Measurements from ENCODE around the gene TEFM. TPM values are rescaled to one million over a fixed set of nuclear protein-coding genes. Genes with fewer than 3 reads are reported as not detected.

TEFM gene
- total RNA-seq, 2 experiments from 2014 or later, result 15.3 to 16.0 TPM

DNA sequence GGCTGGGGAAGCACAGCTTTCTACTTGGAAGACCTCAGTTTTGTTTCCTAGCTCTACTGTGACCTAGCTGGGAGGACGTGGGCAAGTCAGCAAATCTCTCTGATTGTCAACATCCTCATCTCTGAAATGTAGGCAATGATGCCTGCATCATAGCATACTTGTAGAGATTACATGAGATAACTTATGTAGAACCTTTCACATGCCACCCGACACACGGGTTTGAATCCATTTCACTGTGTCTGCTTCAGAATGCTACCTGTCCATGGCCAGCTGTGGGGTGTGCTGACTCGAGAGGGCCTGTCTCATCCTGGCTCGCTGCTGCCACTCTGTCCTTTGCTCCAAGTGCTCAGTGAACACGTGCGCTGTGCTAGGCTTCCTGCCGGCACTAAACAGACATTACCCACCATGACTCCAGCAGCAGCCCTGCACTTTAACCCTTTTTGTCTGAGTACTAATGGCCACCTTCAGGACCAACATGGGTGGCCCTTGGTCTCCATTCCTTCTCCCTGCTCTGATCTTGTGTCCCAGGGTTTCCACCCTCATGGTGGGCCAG, 23.1 kb upstream of the TEFM start:
- H3K9me3 Mint-ChIP-seq (ENCODE audit: low read depth), result no peaks in the 10 kb centered on the region
- ATAC-seq (no peak), DNase-seq (no peak)
- CTCF ChIA-PET, result interaction anchor here (1.2 kb wide), 1 partner anchor 42 kb away, joined by 3 read pairs; no protein-coding TSS in a partner anchor
- H3K27ac Mint-ChIP-seq, result no peak overlapping the region
- no peaks in the 10 kb centered on the region for H3K4me1 Mint-ChIP-seq
- no peaks in the 10 kb centered on the region for H3K36me3 Mint-ChIP-seq
- no peak overlapping the region for H3K4me3 Mint-ChIP-seq
- peaks cover 18% of the 10 kb centered on the region for H3K27me3 Mint-ChIP-seq

GRCh38 chr17:30928584-30928983, 22.5 kb upstream of the TEFM start:
- no peak overlapping the region for H3K4me3 Mint-ChIP-seq
- H3K4me1 Mint-ChIP-seq, result no peaks in the 10 kb centered on the region
- peaks cover 23% of the 10 kb centered on the region for H3K27me3 Mint-ChIP-seq
- ATAC-seq, result no peak
- no peak overlapping the region for H3K27ac Mint-ChIP-seq
- DNase-seq, result no peak
- CTCF ChIA-PET, result interaction anchor here (1.2 kb wide), 1 partner anchor 43 kb away, joined by 3 read pairs; no protein-coding TSS in a partner anchor
- no peaks in the 10 kb centered on the region for H3K36me3 Mint-ChIP-seq
- H3K9me3 Mint-ChIP-seq (ENCODE audit: low read depth), result no peaks in the 10 kb centered on the region

DNA sequence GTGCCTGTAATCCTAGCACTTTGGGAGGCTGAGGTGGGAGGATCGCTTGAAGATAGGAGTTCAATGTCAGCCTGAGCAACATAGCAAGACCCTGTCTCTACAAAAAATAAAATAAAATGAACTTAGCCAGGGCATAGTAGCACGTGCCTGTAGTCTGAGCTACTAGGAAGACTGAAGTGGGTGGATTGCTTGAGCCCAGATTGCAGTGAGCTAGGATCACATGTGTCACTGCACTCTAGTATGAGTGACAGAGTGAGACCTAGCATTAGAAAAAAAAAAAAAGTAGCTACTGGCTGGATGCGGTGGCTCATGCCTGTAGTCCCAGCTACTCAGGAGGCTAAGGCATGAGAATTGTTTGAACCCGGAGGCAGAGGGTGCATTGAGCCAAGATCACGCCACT, 21.7 kb upstream of the TEFM start:
- Mint-ChIP-seq H3K4me1 (peaks cover 2% of the 10 kb centered on the region), H3K27me3 (peaks cover 31% of the 10 kb centered on the region), H3K4me3 (no peak overlapping the region), H3K9me3 (ENCODE audit: low read depth) (no peaks in the 10 kb centered on the region), H3K27ac (no peak overlapping the region), H3K36me3 (no peaks in the 10 kb centered on the region)
- CTCF ChIA-PET, result no interaction called here
- no peak for ATAC-seq
- DNase-seq, result no peak

GRCh38 chr17:30926516-30926915, 20.5 kb upstream of the TEFM start:
- DNase-seq (no peak), ATAC-seq (no peak)
- Mint-ChIP-seq H3K27me3 (peaks cover 38% of the 10 kb centered on the region), H3K4me3 (no peak overlapping the region), H3K36me3 (no peaks in the 10 kb centered on the region), H3K9me3 (ENCODE audit: low read depth) (no peaks in the 10 kb centered on the region), H3K27ac (no peak overlapping the region), H3K4me1 (peaks cover 6% of the 10 kb centered on the region)
- CTCF ChIA-PET, result interaction anchor here (1.2 kb wide), 1 partner anchor 12 kb away, joined by 3 read pairs; no protein-coding TSS in a partner anchor

DNA sequence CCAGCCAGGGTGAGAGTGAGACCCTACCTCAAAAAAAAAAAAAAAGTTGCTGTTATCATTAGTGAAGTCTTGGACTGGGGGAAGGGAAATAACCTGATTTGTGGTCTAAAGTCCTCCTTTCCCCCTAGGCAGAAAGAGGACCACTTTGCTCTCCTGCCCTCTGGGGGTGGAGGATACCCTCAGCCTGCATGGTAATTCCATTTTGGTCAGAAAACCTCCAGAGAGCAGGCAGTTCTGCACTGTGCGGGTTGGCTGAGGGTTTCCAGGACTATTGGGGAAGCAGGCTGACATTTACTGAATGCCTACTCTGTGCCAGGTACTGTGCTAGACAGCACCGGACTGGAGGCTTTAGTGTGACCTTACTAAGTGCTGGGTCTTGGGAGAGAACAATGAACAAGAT, 18.3 kb upstream of the TEFM start:
- CTCF ChIA-PET, result no interaction called here
- ATAC-seq (no peak), DNase-seq (no peak)
- peaks cover 8% of the 10 kb centered on the region for H3K4me1 Mint-ChIP-seq
- no peak overlapping the region for H3K27ac Mint-ChIP-seq
- H3K27me3 Mint-ChIP-seq, result peaks cover 54% of the 10 kb centered on the region
- no peak overlapping the region for H3K4me3 Mint-ChIP-seq
- H3K36me3 Mint-ChIP-seq, result no peaks in the 10 kb centered on the region
- no peaks in the 10 kb centered on the region for H3K9me3 Mint-ChIP-seq (ENCODE audit: low read depth)

- Mint-ChIP-seq H3K27me3 (peaks cover 61% of the 10 kb centered on the region), H3K4me1 (peaks cover 8% of the 10 kb centered on the region), H3K36me3 (no peaks in the 10 kb centered on the region), H3K4me3 (peak overlapping the region; percentile 21), H3K27ac (no peak overlapping the region), H3K9me3 (ENCODE audit: low read depth) (no peaks in the 10 kb centered on the region)
- CTCF ChIA-PET, result interaction anchor here (0.9 kb wide), 1 partner anchor 46 kb away, joined by 3 read pairs; no protein-coding TSS in a partner anchor
- ATAC-seq (peak; percentile 42), DNase-seq (no peak)
Measured at GRCh38 chr17:30922235-30923030, 16.4 kb upstream of the TEFM start.

DNA sequence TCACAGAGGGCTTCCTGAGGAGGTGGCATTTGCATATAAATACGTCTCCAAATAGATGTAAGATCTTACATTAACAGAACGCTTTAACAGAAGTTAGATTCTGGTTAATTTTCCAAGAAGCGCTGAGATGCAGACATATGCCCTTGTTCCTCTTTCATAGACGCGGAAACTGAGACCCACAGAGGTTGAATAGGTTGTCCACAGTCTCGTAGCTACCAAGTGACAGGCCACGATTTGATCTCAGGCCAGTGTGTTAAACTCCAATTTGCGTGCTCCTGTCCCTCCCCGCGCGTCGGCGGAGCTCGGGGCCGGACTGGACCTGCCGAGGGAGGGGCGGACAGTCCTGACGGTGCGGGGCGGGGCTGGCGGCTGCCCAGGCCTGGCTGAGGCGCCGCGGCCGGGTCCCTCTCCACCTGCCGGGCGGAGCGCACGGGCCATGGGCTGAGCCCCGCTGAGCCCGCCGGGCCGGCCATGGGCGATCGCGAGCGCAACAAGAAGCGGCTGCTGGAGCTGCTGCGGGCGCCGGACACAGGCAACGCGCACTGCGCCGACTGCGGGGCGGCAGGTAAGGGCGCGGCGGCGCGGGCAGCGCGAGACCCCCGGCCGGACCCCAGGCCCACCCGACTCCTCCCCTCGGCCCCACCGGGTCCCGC, 15.6 kb upstream of the TEFM start, which contains the start of gene ADAP2:
Gene ADAP2 (plus strand): TSS at position 402 of the 653 bp plus-strand sequence. CDS start 70 bp downstream, at position 472.
- Mint-ChIP-seq H3K9me3 (ENCODE audit: low read depth) (no peaks in the 10 kb centered on the region), H3K4me1 (peaks cover 8% of the 10 kb centered on the region), H3K36me3 (no peaks in the 10 kb centered on the region), H3K27ac (no peak within 1 kb of the TSS), H3K27me3 (peaks cover 56% of the 10 kb centered on the region), H3K4me3 (peak within 1 kb of the TSS; percentile 59)
- peak; percentile 56 for ATAC-seq
- CTCF ChIA-PET, result no interaction called here
- no peak for DNase-seq

- CTCF ChIA-PET, result no interaction called here
- Mint-ChIP-seq H3K4me3 (no peak overlapping the region), H3K9me3 (ENCODE audit: low read depth) (no peaks in the 10 kb centered on the region), H3K4me1 (peaks cover 8% of the 10 kb centered on the region), H3K27ac (no peak overlapping the region), H3K36me3 (no peaks in the 10 kb centered on the region), H3K27me3 (peaks cover 50% of the 10 kb centered on the region)
- DNase-seq (no peak), ATAC-seq (no peak)
Measured at GRCh38 chr17:30920683-30921543, 14.9 kb upstream of the TEFM start.

- no peak for DNase-seq
- Mint-ChIP-seq H3K27me3 (peaks cover 47% of the 10 kb centered on the region), H3K36me3 (no peaks in the 10 kb centered on the region), H3K9me3 (ENCODE audit: low read depth) (no peaks in the 10 kb centered on the region), H3K4me3 (no peak overlapping the region), H3K4me1 (peaks cover 8% of the 10 kb centered on the region), H3K27ac (no peak overlapping the region)
- CTCF ChIA-PET, result no interaction called here
- no peak for ATAC-seq
Measured at GRCh38 chr17:30920282-30920681, 14.2 kb upstream of the TEFM start.

- ATAC-seq (no peak), DNase-seq (no peak)
- CTCF ChIA-PET, result interaction anchor here (0.8 kb wide), 1 partner anchor 12 kb away, joined by 3 read pairs; no protein-coding TSS in a partner anchor
- Mint-ChIP-seq H3K9me3 (ENCODE audit: low read depth) (no peaks in the 10 kb centered on the region), H3K36me3 (no peaks in the 10 kb centered on the region), H3K27ac (no peak overlapping the region), H3K4me1 (peaks cover 3% of the 10 kb centered on the region), H3K27me3 (peaks cover 24% of the 10 kb centered on the region), H3K4me3 (no peak overlapping the region)
Measured at GRCh38 chr17:30917050-30917449, 11.0 kb upstream of the TEFM start.

- no peak overlapping the region for H3K4me3 Mint-ChIP-seq
- CTCF ChIA-PET, result no interaction called here
Measured at GRCh38 chr17:30915833-30916611, 10.0 kb upstream of the TEFM start.

DNA sequence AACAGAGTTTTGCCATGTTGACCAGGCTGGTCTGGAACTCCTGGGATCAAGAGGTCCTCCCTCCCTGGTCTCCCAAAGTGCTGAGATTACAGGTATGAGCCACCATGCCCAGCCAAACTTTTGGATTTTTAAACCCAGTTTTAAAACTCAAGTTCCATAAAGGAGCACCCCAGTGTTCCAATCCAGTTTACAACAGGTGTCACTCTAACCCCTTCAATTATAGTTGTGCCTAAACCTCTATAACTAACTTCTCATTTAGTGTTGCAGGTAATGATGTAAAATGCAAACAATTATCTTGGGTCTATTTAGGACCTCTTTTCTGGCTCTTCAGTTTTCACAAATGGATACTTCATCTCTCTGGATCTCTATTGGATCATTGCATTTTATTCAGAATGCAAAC, 7.9 kb upstream of the TEFM start:
- Mint-ChIP-seq H3K9me3 (ENCODE audit: low read depth) (no peaks in the 10 kb centered on the region), H3K27me3 (peaks cover 4% of the 10 kb centered on the region), H3K4me3 (no peak overlapping the region), H3K4me1 (peaks cover under 1% of the 10 kb centered on the region), H3K27ac (no peak overlapping the region), H3K36me3 (no peaks in the 10 kb centered on the region)
- CTCF ChIA-PET, result no interaction called here
- ATAC-seq (no peak), DNase-seq (no peak)

More at GRCh38 chr17:30915833-30916611, 10.0 kb upstream of the TEFM start:
- peaks cover 18% of the 10 kb centered on the region for H3K27me3 Mint-ChIP-seq
- H3K27ac Mint-ChIP-seq, result no peak overlapping the region
- DNase-seq (no peak), ATAC-seq (no peak)
- no peaks in the 10 kb centered on the region for H3K4me1 Mint-ChIP-seq
- H3K36me3 Mint-ChIP-seq, result no peaks in the 10 kb centered on the region
- H3K9me3 Mint-ChIP-seq (ENCODE audit: low read depth), result no peaks in the 10 kb centered on the region

All from activated CD8-positive, alpha-beta memory T cell treated with anti-CD3 and anti-CD28 coated beads, Interleukin-2, amount 10 ng/mL, durations not matched to agents 7 days and 5 days (primary cell).